Measurements from ENCODE around the gene ZNF729.
"Not testable (repeated sequence)": the region's sequence is repeated elsewhere in the genome, so short reads cannot be mapped to it uniquely, and the experiment has no call there.

ZNF729 gene

GRCh38 chr19:22286151-22286810 lies at the start of gene ZNF729:
TSS of gene ZNF729 (plus strand) at chr19:22286441. CDS start at chr19:22286526, 85 bp downstream.
- Histone ChIP-seq H3K36me3 (ENCODE audit: insufficient read depth, low read length) (no peaks in the 10 kb centered on the region), H3K4me3 (ENCODE audit: low read depth in 1 of 2, low read length in 2 of 2) (peak within 1 kb of the TSS in 1 of 2 donors; percentile 38), H3K4me1 (ENCODE audit: insufficient read depth, low read length) (no peaks in the 10 kb centered on the region), H3K9ac (ENCODE audit: low read length) (no peak within 1 kb of the TSS), H3K27me3 (ENCODE audit: control insufficient read depth in 1 of 2, insufficient read depth in 2 of 2, low read length in 2 of 2) (no peaks in the 10 kb centered on the region), H3K9me3 (ENCODE audit: low read length) (no peaks in the 10 kb centered on the region), H3K27ac (ENCODE audit: low read depth, low read length) (no peak within 1 kb of the TSS)

- no peak overlapping the region for H3K4me3 ChIP-seq (ENCODE audit: low read depth in 1 of 2, low read length in 2 of 2)
- no peaks in the 10 kb centered on the region for H3K4me1 ChIP-seq (ENCODE audit: insufficient read depth, low read length)
- H3K27me3 ChIP-seq (ENCODE audit: control insufficient read depth in 1 of 2, insufficient read depth in 2 of 2, low read length in 2 of 2): no peaks in the 10 kb centered on the region
- H3K36me3 ChIP-seq (ENCODE audit: insufficient read depth, low read length): no peaks in the 10 kb centered on the region
- no peak overlapping the region for H3K9ac ChIP-seq (ENCODE audit: low read length)
- H3K9me3 ChIP-seq (ENCODE audit: low read length): no peaks in the 10 kb centered on the region
- H3K27ac ChIP-seq (ENCODE audit: low read depth, low read length): no peak overlapping the region
Measured at GRCh38 chr19:22256856-22257255, 29.4 kb upstream of the ZNF729 start.

GRCh38 chr19:22257381-22257780 lies 28.9 kb upstream of the ZNF729 start:
- no peak overlapping the region for H3K9ac ChIP-seq (ENCODE audit: low read length)
- H3K27me3 ChIP-seq (ENCODE audit: control insufficient read depth in 1 of 2, insufficient read depth in 2 of 2, low read length in 2 of 2): no peaks in the 10 kb centered on the region
- no peak overlapping the region for H3K4me3 ChIP-seq (ENCODE audit: low read depth in 1 of 2, low read length in 2 of 2)
- no peaks in the 10 kb centered on the region for H3K36me3 ChIP-seq (ENCODE audit: insufficient read depth, low read length)
- H3K27ac ChIP-seq (ENCODE audit: low read depth, low read length): no peak overlapping the region
- no peaks in the 10 kb centered on the region for H3K4me1 ChIP-seq (ENCODE audit: insufficient read depth, low read length)
- H3K9me3 ChIP-seq (ENCODE audit: low read length): no peaks in the 10 kb centered on the region

GRCh38 chr19:22257916-22258315 lies 28.3 kb upstream of the ZNF729 start:
- Histone ChIP-seq H3K4me1 (ENCODE audit: insufficient read depth, low read length) (no peaks in the 10 kb centered on the region), H3K27ac (ENCODE audit: low read depth, low read length) (no peak overlapping the region), H3K4me3 (ENCODE audit: low read depth in 1 of 2, low read length in 2 of 2) (no peak overlapping the region), H3K36me3 (ENCODE audit: insufficient read depth, low read length) (no peaks in the 10 kb centered on the region), H3K9ac (ENCODE audit: low read length) (no peak overlapping the region), H3K27me3 (ENCODE audit: control insufficient read depth in 1 of 2, insufficient read depth in 2 of 2, low read length in 2 of 2) (peaks cover 0 to 4% of the 10 kb centered on the region in 2 donors), H3K9me3 (ENCODE audit: low read length) (no peaks in the 10 kb centered on the region)

GRCh38 chr19:22260499-22260898 lies 25.7 kb upstream of the ZNF729 start:
- H3K36me3 ChIP-seq (ENCODE audit: insufficient read depth, low read length): no peaks in the 10 kb centered on the region
- H3K9me3 ChIP-seq (ENCODE audit: low read length): no peaks in the 10 kb centered on the region

GRCh38 chr19:22261596-22261995 lies 24.6 kb upstream of the ZNF729 start:
- Histone ChIP-seq H3K4me1 (ENCODE audit: insufficient read depth, low read length) (no peaks in the 10 kb centered on the region), H3K4me3 (ENCODE audit: low read depth in 1 of 2, low read length in 2 of 2) (no peak overlapping the region), H3K36me3 (ENCODE audit: insufficient read depth, low read length) (no peaks in the 10 kb centered on the region), H3K9me3 (ENCODE audit: low read length) (no peaks in the 10 kb centered on the region), H3K9ac (ENCODE audit: low read length) (no peak overlapping the region), H3K27me3 (ENCODE audit: control insufficient read depth in 1 of 2, insufficient read depth in 2 of 2, low read length in 2 of 2) (peaks cover 0 to 4% of the 10 kb centered on the region in 2 donors), H3K27ac (ENCODE audit: low read depth, low read length) (no peak overlapping the region)

More at GRCh38 chr19:22260499-22260898, 25.7 kb upstream of the ZNF729 start:
- H3K4me1 ChIP-seq (ENCODE audit: insufficient read depth, low read length): no peaks in the 10 kb centered on the region
- peaks cover 0 to 4% of the 10 kb centered on the region in 2 donors for H3K27me3 ChIP-seq (ENCODE audit: control insufficient read depth in 1 of 2, insufficient read depth in 2 of 2, low read length in 2 of 2)
- H3K27ac ChIP-seq (ENCODE audit: low read depth, low read length): no peak overlapping the region
- no peak overlapping the region for H3K9ac ChIP-seq (ENCODE audit: low read length)
- no peak overlapping the region for H3K4me3 ChIP-seq (ENCODE audit: low read depth in 1 of 2, low read length in 2 of 2)

GRCh38 chr19:22263121-22263520 lies 23.1 kb upstream of the ZNF729 start:
- H3K4me3 ChIP-seq (ENCODE audit: low read depth in 1 of 2, low read length in 2 of 2): no peak overlapping the region
- no peaks in the 10 kb centered on the region for H3K4me1 ChIP-seq (ENCODE audit: insufficient read depth, low read length)
- H3K9ac ChIP-seq (ENCODE audit: low read length): no peak overlapping the region
- no peaks in the 10 kb centered on the region for H3K36me3 ChIP-seq (ENCODE audit: insufficient read depth, low read length)
- H3K9me3 ChIP-seq (ENCODE audit: low read length): no peaks in the 10 kb centered on the region
- no peak overlapping the region for H3K27ac ChIP-seq (ENCODE audit: low read depth, low read length)
- peaks cover 0 to 4% of the 10 kb centered on the region in 2 donors for H3K27me3 ChIP-seq (ENCODE audit: control insufficient read depth in 1 of 2, insufficient read depth in 2 of 2, low read length in 2 of 2)

- H3K9me3 ChIP-seq (ENCODE audit: low read length); H3K4me3 ChIP-seq (ENCODE audit: low read depth in 1 of 2, low read length in 2 of 2); H3K27me3 ChIP-seq (ENCODE audit: control insufficient read depth in 1 of 2, insufficient read depth in 2 of 2, low read length in 2 of 2); H3K4me1 ChIP-seq (ENCODE audit: insufficient read depth, low read length); H3K27ac ChIP-seq (ENCODE audit: low read depth, low read length); H3K9ac ChIP-seq (ENCODE audit: low read length); H3K36me3 ChIP-seq (ENCODE audit: insufficient read depth, low read length): not testable (repeated sequence)
Measured at GRCh38 chr19:22321554-22321953, 35.3 kb downstream of the ZNF729 start.

- Histone ChIP-seq H3K36me3 (ENCODE audit: insufficient read depth, low read length) (no peaks in the 10 kb centered on the region), H3K4me1 (ENCODE audit: insufficient read depth, low read length) (no peaks in the 10 kb centered on the region), H3K27ac (ENCODE audit: low read depth, low read length) (no peak overlapping the region), H3K4me3 (ENCODE audit: low read depth in 1 of 2, low read length in 2 of 2) (no peak overlapping the region), H3K9me3 (ENCODE audit: low read length) (no peaks in the 10 kb centered on the region), H3K9ac (ENCODE audit: low read length) (no peak overlapping the region), H3K27me3 (ENCODE audit: control insufficient read depth in 1 of 2, insufficient read depth in 2 of 2, low read length in 2 of 2) (no peaks in the 10 kb centered on the region)
Measured at GRCh38 chr19:22326219-22326618, 40.0 kb downstream of the ZNF729 start.

- Histone ChIP-seq H3K36me3 (ENCODE audit: insufficient read depth, low read length) (no peaks in the 10 kb centered on the region), H3K9ac (ENCODE audit: low read length) (no peak overlapping the region), H3K27ac (ENCODE audit: low read depth, low read length) (no peak overlapping the region), H3K27me3 (ENCODE audit: control insufficient read depth in 1 of 2, insufficient read depth in 2 of 2, low read length in 2 of 2) (no peaks in the 10 kb centered on the region), H3K9me3 (ENCODE audit: low read length) (no peaks in the 10 kb centered on the region), H3K4me3 (ENCODE audit: low read depth in 1 of 2, low read length in 2 of 2) (no peak overlapping the region), H3K4me1 (ENCODE audit: insufficient read depth, low read length) (no peaks in the 10 kb centered on the region)
Measured at GRCh38 chr19:22327321-22327720, 41.1 kb downstream of the ZNF729 start.

- no peak overlapping the region for H3K4me3 ChIP-seq (ENCODE audit: low read depth in 1 of 2, low read length in 2 of 2)
- H3K27me3 ChIP-seq (ENCODE audit: control insufficient read depth in 1 of 2, insufficient read depth in 2 of 2, low read length in 2 of 2): no peaks in the 10 kb centered on the region
- no peak overlapping the region for H3K9ac ChIP-seq (ENCODE audit: low read length)
- no peak overlapping the region for H3K27ac ChIP-seq (ENCODE audit: low read depth, low read length)
- no peaks in the 10 kb centered on the region for H3K36me3 ChIP-seq (ENCODE audit: insufficient read depth, low read length)
- H3K9me3 ChIP-seq (ENCODE audit: low read length): no peaks in the 10 kb centered on the region
- no peaks in the 10 kb centered on the region for H3K4me1 ChIP-seq (ENCODE audit: insufficient read depth, low read length)
Measured at GRCh38 chr19:22331521-22331920, 45.3 kb downstream of the ZNF729 start.

GRCh38 chr19:22332924-22333323 lies 46.7 kb downstream of the ZNF729 start:
- Histone ChIP-seq H3K4me3 (ENCODE audit: low read depth in 1 of 2, low read length in 2 of 2) (no peak overlapping the region), H3K9me3 (ENCODE audit: low read length) (no peaks in the 10 kb centered on the region), H3K4me1 (ENCODE audit: insufficient read depth, low read length) (no peaks in the 10 kb centered on the region), H3K36me3 (ENCODE audit: insufficient read depth, low read length) (no peaks in the 10 kb centered on the region), H3K27me3 (ENCODE audit: control insufficient read depth in 1 of 2, insufficient read depth in 2 of 2, low read length in 2 of 2) (no peaks in the 10 kb centered on the region), H3K9ac (ENCODE audit: low read length) (no peak overlapping the region), H3K27ac (ENCODE audit: low read depth, low read length) (no peak overlapping the region)
